HG03066 (cell line): ENCODE data around the gene MEIS1.

ENCODE experiments used
- ATAC-seq: cut with Tn5 transposase; IDR thresholded peaks from one replicate; pipeline ENCODE4 v1.9.1; 2021; ENCODE audit warnings: low read depth; ENCODE audit not compliant: unreplicated experiment

The MEIS1 gene

DNA sequence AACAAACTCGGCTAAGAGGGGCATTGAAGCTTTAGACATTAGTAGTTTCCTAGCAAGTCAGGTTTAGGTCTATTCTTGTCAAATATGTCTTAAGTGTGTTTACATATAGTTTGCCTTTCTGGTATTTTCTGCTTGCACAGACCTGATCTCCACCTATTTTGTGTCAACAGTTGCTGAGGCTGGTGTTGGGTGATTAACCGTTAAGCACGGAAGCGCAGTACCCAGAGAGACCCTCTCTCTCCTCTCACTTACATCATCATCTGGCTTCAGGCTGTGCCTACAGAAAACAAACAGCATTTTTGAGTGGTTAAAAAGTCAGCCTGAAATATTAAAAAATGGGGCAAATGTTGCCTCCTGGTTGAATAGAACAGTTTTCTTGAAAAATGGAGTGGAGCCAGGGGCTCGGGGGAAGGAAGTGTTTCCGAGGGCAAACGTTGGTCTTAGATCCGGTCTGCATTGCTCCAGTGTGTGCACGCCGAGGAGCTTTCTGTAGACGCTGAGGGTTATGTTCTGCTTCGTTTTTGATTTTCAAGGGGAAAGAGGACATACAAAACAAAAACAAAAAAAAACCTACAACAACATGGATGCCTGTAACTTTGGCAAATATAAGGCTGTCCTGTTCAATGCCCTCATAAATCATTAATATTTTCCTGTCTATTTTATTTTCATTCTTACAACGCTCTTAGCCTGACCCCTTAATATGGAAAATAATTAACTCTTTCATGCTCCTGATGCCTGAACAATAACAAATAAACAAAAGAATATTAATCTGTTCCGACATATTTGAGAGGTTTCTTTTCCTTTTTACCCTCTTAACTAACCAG is 120.8 kb downstream of the MEIS1 start:
- no peak for ATAC-seq

DNA sequence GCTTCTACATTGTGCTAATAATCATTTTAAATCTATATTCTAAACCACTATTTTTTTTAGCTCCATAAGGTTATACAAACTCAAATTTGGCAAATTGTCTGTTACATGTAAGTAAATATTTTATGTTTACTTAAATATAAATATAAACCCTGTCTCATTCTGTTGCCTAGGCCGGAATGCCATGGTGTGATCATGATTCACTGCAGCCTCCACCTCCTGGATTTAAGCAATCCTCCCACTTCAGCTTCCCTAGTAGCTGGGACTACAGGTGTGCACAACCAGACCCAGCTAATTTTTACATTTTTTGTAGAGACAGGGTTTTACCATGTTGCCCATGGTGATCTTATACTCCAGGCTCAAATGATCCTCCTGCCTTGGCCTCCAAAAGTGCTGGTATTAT is 124.7 kb downstream of the MEIS1 start:
- ATAC-seq: no peak

DNA sequence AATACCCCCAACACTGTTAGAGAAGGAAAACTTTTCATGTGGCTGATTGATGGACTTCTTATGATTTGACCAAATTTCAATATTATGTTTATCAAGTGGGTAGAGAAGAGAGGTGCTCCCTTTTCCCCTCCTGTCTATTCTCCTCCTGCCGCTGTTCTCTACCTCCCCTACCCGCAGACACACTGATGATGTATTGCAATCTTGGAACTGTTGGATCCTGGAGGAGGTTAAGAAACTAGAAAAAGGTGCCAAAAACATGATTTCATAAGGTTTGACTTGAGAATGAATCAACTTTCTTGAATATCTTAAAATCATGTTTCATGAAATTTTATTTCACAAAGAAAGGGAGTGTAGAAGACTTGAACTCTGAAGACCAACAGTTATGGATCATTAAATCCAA is 125.8 kb downstream of the MEIS1 start:
- ATAC-seq: no peak

DNA sequence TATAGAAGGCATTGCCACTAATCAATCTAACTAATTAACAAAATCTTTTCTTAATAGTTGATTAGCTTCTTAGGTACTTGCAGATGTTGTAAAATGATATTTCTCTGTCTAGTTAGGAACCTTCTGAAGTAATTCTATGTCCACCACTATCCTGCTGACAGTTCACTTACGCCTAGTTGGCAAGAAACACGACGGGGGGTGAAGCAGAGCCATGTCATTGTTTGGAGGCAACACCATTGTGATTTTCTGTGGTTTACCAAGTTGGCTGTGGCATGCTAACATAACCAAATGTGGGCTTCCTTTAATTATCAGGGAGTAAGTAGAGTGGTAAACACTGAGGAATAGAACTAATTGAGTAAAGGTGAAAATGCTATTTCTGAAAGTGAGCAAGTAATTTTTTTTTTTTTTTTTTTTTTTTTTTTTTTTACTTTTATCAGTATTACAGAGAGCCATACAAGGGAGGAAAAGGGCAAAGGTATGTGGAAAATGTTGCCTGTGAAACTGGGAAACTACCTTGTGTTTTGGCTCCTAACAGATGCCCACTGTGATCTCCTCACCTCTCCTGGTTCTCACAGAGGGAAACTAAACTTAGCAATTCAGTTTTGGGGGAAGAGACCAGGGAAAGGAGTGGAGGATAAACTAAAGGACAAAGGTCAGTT is 126.8 kb downstream of the MEIS1 start:
- no peak for ATAC-seq

DNA sequence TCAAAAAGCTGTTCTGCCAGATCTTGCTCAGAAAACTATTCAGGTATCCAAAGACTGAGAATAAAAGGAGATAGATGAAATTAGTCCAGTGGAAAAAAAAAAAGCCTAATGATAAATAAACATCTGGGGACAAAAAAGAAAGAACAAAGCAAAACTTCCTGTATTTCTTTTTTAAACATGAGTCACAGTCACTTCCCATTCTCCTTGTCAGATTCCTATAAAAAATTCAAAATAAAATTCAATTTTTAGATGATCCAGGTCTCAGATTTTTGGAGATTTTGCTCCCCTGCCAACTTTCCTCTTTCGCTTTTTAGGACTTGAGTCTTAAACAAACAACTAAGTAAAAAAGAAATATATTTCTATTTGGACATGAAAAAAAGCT is 127.4 kb downstream of the MEIS1 start:
- no peak for ATAC-seq

DNA sequence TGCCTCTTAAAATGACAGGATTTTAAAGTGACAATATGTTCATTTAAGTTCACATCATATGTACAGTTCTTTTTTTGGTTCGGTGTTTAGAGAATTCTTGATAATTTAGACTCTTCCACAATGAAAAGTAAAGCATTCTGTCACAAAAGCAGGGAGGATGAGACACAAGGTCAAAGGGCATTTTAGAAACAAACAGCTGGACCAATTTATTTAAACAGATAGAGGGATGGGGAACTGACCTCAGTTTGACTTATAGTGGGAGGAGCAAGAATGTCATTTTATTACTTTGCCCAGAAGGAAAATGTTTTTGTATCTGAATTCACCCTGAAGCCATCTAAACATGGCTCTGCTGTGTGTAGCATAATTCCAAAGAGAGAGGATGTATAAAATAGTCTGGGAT is 128.5 kb downstream of the MEIS1 start:
- no peak for ATAC-seq

DNA sequence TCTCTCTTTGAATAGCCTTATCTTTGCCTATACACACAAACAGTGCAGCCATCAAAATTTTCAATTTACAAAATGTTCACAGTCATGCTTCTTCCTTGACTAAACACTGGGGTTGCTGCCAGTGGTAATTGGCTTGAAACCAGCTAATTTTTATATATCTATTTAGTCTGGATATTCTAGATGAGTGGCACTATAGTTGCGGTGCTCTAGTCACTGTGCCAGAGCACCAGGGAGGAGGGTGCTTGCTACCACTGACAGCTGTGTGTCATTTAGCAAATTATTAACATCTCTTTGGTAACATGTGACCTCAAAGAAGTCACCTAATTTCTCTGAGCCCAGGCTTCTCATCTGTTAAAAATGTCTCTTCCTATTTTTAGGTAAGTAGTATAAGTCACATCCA is 130.4 kb downstream of the MEIS1 start:
- no peak for ATAC-seq

DNA sequence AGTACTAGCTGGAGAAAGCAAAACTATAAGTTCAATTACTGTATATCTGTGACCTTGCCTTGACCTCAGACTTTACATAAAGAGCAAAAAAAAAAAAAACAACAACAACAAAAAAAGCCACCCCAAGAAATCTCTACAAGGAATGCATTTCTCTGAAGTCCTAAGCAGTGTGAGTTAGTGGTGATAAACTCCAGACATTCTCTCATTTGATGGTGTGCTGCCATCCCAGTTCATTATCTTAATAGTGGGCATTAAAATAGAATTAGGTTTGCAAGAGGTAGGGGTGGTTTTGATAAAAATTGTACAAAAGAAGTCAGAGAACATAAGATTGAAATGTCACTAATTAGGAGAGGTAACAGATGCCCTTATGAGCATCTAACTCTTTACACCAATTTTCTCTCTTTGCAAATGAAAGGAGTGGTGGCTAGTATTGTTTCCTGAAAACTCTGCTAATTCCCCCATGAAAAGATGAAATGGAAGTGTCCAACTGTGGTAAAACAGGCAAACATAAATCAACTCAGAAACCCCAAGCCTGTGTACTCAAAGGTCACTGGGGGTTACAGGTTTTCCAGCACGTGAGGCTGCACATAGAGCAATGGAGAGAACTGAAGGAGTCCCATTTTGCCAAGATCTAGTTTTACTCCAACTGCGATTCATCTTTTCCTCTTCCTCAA is 131.9 kb downstream of the MEIS1 start:
- ATAC-seq: no peak

DNA sequence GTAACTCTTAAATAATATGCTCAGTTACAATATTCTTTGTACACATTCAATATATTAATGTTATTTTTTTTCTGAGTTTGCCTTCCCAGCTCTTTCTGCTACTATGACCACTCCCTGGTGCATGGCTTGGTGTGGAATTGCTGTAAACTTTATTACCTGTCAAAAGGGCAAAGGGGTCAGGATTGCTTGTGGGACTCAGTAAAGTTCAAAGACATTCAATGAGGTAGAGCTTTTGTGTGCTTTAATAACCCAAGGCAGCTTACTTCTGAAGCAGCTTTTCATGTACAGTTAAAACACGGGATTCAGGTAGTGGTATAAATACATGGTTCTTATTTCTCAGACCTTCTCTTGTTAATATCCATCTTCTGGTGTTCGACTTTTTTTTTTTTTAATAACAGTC is 132.8 kb downstream of the MEIS1 start:
- ATAC-seq: no peak

DNA sequence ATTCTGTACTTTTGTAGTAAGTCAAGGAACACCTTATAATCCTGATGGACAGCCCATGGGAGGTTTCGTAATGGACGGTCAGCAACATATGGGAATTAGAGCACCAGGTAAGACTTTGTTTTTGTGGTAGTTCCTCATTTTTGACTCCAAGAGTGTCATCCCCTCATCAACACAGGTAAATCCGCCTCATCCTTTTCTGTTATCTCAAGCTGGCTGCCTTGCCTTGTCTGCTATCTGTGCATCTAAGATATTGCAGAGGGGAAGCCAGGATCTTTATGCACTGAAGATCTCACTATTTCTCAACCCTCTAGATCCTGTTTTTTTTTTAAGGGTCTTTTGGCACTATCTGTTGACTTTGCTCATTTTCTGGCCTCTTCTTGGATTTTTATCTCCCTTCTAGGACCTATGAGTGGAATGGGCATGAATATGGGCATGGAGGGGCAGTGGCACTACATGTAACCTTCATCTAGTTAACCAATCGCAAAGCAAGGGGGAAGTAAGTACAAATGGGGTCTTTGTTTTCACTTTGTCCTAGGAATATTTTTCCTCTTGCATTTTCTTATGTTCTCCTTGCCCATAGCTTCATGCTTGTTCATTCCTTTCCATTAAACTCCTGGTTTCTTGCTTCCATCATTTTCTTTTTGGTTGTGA is 133.8 kb downstream of the MEIS1 start:
- no peak for ATAC-seq

DNA sequence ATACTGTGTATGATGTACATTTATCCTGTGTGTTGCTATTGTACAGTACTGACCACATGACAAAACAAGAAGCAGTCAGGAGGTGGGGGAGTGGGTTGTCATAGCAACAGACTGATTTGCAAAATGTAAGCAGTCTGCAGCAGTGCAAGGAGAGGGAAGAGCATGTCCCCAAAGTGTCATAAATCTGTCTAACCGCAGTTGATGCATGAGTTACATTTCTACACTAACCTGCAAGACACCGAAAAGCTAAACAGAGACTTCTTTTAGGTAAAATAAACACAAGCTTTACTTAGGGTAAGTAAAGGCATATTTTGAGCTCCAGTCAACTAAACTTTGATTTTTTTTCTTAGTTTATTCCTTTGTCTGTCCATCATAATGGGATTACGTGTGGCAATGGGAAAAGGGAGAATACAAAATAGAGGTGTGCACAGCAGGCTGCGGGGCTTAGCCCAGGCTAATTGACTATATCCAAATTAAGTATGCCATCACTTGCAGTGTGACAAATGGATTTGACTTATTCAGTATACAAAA is 134.5 kb downstream of the MEIS1 start:
- no peak for ATAC-seq

DNA sequence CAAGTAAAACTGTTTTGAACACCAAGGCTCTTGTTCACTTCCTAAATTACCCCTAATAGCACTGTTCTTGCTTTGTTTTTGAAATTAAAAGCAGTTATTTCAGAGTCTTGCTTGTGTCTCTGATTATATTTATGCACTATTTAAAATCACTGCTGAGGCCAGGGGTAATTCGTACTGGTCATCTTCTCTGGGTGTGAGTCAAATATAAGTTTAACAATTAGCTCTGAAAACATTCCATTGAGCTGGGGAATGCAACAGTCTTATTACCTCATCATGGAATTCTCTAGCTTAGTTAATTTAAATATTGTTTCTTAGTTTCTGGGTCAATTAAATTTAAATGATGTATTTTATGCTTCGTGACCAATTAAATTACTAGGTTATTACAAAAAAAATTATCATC is 135.0 kb downstream of the MEIS1 start:
- ATAC-seq: no peak

DNA sequence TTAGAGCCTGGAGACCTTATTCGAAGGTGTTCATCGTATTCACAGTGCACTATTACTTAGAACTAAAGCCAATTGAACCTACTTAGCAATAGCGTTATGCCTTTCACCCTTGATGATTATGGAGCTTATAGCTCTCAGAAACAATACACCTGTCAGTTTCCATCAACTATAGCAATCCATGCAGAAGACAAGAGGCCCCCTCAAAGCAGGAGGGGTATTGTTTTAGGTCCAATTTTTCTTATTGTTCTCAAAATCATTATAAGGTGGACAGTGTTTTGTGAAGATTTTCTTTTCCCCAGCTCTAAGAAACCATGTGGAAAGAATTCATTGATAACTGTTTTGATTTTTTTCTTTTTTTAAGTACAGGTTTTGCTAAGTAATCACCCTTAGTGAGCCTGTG is 135.5 kb downstream of the MEIS1 start:
- no peak for ATAC-seq

DNA sequence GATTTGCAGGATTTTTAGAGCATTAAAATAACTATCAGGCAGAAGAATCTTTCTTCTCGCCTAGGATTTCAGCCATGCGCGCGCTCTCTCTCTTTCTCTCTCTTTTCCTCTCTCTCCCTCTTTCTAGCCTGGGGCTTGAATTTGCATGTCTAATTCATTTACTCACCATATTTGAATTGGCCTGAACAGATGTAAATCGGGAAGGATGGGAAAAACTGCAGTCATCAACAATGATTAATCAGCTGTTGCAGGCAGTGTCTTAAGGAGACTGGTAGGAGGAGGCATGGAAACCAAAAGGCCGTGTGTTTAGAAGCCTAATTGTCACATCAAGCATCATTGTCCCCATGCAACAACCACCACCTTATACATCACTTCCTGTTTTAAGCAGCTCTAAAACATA is 137.0 kb downstream of the MEIS1 start:
- no peak for ATAC-seq

DNA sequence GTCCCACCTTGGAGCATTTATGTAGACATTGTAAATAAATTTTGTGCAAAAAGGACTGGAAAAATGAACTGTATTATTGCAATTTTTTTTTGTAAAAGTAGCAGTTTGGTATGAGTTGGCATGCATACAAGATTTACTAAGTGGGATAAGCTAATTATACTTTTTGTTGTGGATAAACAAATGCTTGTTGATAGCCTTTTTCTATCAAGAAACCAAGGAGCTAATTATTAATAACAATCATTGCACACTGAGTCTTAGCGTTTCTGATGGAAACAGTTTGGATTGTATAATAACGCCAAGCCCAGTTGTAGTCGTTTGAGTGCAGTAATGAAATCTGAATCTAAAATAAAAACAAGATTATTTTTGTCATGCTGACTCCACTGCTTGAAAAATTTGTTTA is 137.5 kb downstream of the MEIS1 start:
- no peak for ATAC-seq

DNA sequence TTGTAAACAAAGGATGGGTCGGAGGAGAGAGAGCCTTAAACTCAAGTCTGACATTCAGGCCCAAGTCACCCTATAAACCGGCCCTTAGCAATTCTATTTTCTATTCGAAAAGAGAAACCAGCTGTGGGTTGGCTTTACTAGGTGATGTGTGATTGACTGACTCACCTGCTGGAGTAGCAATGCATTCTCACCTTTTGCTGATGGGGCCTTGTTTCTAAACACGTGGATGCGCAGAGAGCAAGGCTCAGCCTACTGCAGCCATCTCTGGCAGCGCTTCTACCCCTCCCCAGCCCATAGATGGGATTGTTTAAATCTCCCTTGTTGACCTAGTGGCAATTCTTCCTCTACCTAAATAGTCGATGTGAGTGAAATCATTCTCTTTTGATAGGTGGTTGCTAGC is 138.5 kb downstream of the MEIS1 start:
- no peak for ATAC-seq

DNA sequence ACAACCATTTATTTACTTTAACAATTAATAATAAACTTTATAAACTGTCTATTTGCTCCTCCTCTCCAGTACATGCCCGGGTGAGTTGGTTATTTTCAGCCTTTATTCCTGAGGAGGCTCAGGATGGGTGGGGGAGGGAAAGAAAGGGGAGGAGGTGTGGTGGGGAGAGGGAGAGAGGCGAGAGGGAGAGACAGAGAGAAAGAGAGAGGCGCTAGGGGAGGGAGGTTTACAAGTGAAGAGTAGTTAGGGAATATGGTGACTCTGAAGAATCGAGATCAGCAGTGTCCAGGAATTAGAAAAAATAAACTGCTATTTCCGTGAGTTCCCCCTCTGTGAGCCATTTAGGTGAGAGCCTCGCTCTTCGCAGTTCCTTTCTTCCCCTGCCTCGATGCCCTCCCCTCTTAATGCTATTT is 138.9 kb downstream of the MEIS1 start:
- ATAC-seq: no peak

DNA sequence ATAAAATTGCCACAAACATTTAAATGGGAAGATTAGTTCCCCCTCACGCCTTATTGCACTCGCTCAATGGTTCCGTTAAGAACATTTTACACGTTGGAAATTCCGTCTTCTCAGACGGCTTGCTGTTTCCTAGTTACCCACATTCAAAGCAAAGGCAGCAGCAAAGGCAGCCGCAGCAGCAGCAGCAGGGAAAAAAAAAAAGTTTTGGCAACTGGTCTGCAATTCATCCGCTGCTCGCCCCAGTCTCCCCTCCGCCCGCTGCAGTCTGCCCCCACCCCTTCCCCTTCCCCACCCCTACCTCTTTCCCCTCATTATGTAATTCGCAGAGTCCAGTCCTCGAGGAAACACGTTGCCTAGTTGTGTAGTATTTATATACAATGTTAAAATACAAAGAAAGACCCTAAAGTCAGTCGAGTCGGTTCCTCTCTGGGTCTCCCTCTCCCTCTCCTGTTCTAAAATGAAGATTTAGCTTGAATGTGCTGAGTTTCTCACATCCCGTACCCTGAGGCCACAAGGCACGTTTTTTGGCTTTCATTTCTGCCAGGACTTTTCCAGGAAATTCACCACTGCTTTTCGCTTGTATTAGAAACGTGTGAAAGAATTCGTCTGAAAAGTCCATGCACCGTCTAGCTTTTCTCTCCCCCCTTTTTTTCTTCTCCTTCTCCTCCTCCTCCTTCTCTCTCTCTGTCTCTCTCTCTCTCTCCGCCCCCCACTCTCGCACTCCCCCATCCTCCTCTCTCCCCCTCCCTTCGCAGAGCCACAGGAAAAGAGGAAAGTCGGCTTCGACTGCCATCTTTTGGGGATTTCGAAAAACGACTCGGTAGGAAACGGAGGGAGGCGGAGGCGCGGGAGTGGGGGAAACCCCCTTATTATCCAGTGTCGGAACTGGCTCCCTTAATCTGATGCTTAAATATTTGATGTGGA is 140.0 kb downstream of the MEIS1 start:
- no peak for ATAC-seq

DNA sequence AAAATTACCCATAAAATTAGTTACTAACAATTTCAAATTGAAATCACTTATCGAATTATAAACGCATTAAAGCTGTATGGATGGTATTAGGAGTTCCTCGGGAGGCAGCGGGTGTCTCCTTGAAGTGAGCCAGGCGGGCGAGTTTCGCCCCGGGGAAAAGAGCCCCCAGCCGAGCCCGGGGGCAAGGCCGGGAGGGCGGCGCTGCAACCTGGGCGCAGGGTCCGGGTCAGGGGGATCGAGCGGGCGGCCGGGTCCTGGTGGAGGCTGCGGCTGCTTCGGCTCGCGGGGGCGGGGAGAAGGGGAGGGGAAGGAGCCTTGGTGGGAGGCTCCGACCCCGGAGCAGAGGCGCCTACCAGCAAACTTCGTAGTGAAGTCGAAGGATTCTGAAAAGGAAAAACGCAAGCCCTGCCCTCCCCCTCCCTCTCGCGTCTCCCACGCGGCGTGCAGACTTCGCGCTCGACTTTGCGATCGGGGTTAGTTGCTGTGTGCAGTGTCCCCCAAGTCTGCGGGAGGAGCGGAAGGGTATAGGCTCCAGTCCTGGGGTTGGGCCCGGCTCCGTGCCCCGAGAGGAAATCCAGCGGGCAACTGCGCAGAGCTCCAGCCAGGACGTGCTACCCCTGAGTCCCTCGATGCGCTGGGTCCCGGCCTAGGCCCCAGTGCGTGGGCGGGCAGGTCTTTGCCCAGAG is 140.8 kb downstream of the MEIS1 start:
- ATAC-seq: no peak

DNA sequence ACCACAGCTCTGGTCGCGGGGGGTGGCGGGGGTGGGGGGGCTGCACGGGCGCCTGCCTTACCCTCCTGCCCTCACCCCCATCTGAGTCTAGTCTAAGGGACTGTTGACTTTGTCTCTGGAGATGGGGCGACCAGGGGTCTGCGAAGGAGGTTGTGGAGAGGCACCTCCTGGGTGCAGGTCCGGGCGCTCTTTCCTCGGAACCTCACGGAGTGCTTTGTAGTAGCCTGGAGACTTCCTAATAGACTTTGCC is 141.3 kb downstream of the MEIS1 start:
- ATAC-seq: no peak
